Anterior cingulate cortex (tissue), 58 donors: ENCODE results near the gene RSPH1.
"Not testable (repeated sequence)": the region's sequence is repeated elsewhere in the genome, so short reads cannot be mapped to it uniquely, and the experiment has no call there.

Experiments used
- DNase-seq, 58 donors: peaks; one replicate each; lab custom pipeline; 2025; lab: John Stamatoyannopoulos, UW

The RSPH1 gene

DNA sequence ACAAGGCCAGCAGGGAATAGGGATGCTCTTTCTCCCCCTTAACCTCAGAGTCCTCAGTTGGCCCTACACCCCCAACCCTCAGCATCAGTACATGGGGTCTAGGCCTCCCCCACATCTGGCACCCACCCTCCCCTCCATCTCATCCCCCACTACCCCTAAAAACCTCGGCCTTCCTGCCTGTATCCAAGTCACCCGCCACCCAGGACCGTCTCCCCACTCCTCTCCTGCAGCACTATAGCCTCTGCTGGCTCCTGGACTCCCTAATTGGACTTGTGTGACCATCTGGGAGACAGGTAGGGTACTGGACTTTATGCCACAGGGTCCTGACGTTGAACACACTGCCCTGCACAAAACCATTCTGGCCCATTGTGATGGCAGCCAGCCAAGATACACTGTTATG is 6.0 kb downstream of the RSPH1 start:
- no peak for DNase-seq

DNA sequence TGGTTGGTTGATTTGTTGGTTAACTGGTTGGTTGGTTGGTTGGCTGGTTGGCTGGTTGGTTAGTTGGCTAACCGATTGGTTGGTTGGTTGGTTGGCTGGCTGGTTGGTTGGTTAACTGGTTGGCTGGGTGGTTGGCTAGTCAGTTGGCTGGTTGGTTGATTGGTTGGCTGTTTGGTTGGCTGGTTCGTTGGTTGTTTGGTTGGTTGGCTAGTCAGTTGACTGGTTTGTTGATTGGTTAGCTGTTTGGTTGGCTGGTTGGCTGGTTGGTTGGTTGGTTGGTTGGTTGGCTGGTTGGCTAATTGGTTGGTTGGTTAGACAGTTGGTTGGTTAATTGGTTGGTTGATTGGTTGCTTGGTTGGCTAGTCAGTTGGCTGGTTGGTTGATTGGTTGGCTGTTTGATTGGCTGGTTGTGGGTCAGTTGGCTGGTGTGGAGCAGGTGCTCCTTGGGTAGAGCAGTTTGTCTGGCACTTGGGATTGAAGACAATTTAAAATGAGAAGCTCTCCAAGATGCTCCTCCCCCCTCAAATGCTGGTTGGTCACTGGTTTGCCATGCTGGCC is 6.9 kb downstream of the RSPH1 start:
- DNase-seq, result no peak

DNA sequence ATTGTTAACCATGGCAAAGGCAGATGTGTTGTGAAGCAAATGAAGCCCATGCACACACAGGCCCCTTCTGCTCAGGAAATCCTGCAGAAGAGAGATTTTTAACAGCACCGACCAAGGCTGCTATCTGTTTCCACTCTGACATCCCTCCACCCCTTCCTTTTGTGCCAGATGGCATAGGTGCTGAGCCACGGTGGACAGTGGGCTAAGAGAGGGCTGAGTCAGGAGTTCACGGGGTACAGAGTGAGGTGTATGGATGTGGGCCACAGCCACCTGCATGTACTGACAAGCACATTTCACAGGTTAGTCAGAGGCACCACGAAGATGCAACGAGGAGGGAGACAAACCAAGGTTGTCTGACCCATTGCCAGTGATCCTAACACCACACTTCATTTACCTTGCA is 9.5 kb downstream of the RSPH1 start:
- no peak for DNase-seq

DNA sequence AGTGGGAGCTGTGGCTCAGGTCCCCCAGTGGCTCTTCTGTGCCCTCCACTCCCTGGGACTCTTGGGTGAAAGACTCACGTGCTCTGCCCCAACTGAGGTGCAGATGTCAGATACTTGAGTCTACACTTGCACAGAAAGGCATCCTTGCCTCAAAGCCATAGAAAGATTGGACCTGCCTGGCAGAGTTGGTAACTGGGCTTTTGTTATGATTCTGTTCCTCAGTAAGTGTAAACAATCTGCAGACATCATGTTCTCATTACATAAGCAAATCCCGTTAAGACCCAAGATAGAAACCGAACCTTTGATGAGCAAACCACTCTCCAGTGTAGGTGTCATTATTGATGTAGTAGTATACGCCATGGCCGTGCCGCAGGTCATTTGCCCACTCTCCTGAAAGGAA is 10.0 kb downstream of the RSPH1 start:
- DNase-seq, result no peak

DNA sequence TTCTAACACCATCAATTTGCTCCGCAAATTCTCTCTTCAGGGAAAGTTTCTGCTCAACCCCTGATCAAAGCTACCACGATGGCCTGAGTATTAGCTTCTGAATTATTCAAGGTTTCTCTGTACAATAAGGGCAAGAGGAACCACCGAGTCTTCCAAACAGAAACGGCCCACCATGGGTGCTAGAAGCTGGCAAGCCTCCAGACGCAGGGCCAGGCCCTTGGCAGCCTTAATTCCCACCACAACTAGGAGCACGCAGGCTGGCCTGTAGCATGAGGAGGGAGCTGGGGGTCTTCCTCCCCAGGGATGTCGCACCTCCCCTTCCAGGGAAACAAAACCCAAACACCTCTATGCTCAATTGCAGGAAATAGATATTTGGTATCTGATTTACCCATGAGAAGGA is 11.1 kb downstream of the RSPH1 start:
- DNase-seq, result no peak

DNA sequence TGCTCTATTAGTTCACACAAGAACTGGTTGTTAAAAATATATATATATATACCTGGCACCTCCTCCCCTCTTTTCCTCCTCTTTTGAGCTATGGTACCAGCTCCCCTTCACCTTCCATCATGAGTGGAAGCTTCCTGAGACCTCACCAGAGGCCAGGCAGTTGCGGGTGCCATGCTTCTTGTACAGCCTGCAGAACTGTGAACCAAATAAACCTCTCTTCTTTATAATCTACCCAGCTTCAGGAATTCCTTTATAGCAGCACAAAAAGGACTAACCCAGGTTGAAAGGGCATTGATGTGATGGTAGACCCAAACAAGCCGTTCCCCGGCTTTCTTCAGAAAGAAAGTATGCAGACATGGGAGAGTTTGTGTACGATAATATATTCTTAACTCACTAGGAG is 14.9 kb downstream of the RSPH1 start:
- no peak for DNase-seq

DNA sequence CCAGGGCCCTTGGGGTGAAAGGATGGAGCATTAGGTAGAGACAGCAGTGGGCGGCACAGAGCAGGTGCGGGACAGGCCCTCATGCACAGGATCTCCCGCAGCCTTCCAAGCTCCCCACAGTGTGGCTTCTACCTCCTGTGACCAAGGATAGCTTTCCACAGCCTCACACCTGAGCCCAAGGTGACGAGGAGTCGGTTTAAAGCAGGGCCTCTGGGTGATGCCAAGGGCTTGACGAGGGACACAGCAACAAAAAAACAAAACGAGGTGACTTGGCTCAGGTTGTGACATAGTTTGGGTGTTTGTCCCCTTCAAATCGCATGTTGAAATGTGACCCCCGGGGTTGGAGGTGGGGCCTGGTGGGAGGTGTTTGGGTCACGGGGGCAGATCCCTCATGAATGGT is 15.3 kb downstream of the RSPH1 start:
- no peak for DNase-seq

DNA sequence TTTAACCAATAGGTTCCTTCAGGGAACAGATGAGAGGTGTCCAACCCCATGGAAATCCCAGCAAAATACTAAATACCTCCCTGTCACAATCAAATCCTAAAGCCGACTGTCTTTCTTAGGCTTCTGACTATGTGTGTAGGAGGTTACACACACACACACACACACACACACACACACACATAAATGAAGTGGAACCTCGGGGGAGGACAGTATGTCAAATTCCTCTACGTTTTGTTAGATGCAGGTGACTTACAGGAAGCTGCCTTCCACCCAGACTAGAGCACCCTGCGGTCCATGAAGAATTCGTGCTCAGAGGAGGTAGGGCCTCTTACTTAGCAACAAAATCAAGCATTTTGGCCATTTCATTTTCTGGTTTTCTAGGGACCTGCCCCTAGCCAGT is 16.4 kb downstream of the RSPH1 start:
- DNase-seq, result no peak

GRCh38 chr21:42478504-42478903 is 17.5 kb downstream of the RSPH1 start:
- DNase-seq, result no peak

DNA sequence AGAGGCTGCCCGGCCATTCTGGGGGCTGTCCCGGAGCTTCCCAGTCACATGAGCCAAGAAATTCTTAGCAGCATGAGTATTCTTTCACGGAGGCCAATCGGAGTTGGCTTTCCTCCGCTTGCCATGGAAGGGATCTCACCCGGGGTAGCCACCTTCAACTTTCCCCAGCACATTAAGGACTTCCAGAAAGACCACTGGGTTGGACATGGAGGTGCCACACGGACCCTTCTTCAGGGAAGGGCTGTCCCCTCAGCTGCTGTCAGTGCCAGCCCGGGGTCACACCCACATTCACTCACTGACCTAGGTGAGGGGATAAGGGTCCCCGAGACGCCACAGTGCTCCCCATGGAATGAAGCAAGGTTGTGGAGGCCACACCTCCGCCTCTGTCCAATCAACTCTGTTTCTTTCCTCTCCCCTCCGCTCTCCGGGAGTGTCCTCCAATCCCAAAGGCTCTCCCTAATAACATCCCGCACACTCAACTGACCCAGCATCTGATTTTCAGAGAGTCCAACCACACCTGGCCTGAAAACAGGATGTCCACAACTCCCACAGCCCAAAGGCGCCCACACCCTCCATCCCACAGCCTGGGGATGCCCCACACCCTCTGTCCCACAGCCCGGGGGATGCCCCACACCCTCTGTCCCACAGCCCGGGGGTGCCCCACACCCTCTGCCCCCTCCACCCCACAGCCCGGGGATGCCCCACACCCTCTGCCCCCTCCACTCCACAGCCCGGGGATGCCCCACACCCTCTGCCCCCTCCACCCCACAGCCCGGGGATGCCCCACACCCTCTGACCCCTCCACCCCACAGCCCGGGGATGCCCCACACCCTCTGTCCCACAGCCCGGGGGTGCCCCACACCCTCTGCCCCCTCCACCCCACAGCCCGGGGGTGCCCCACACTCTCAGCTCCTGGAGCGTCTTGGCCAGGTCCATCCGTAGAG is 19.4 kb downstream of the RSPH1 start:
- DNase-seq, result no peak

GRCh38 chr21:42475526-42476387 is 20.3 kb downstream of the RSPH1 start:
- DNase-seq, result no peak

- no peak for DNase-seq
Measured at GRCh38 chr21:42475036-42475435, 21.0 kb downstream of the RSPH1 start.

- peak in 1 of 58 donors; percentile 32 for DNase-seq
Measured at GRCh38 chr21:42474043-42474831, 21.8 kb downstream of the RSPH1 start.

DNA sequence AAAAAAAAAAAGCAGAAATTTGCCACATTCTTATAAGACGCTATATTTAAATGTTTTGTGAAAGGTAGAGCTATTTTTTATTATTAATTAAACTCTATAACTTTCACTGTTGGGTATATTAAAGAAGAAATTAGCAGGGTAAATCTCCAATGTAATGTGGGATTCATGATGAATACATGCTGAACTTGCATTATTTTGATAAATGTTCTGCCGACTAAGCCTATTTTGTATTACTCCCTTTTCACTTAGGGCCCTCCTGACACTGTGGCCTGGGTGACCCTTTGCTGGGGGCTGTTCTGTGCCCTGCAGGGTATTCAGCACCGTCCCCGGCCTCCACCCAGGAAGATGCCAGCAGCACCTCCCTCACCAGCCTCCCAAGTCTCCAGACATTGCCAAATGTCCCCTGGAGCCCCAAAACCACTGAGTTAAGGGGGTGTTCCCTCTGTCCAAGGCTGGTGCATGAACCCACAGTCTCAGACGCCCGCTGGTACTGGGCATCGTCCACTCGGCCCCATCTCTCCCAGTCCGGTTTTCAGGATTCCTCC is 22.5 kb downstream of the RSPH1 start:
- no peak for DNase-seq

GRCh38 chr21:42472521-42472920 is 23.5 kb downstream of the RSPH1 start:
- no peak for DNase-seq

GRCh38 chr21:42471716-42472330 is 24.2 kb downstream of the RSPH1 start:
- no peak for DNase-seq

DNA sequence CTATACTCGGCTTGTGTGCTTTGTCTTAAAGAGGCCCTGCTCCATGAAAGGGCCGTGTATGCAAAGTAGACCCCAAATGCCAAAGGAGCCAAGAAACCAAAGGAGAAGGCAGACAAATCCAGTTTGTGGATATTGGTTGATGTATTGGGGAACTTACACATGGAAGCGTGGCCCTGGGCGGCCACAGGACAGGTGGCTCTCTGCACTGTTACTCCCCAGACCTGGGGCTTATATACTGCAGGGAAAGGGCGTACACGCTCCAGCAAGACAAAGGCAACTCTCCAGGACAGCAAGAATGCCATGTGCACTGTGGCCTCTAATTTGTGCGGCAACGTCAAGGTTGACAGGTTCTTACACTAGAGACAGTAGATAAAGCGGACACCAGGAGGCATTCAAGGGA is 24.8 kb downstream of the RSPH1 start:
- DNase-seq, result no peak

DNA sequence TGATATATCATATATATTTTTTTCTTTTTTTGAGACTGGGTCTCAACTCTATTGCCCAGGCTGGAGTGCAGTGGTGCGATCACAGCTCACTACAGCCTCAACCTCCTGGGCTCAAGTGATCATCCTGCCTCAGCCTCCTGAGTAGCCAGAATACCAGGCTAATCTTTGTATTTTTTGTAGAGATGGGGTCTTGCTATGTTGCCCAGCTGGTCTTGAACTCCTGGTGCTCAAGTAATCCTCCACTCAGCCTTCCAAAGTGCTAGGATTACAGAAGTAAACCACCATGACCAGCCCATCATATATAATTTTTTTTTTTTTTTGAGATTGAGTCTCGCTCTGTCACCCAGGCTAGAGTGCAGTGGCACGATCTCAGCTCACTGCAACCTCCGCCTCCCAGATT is 26.3 kb downstream of the RSPH1 start:
- not testable (repeated sequence) for DNase-seq

DNA sequence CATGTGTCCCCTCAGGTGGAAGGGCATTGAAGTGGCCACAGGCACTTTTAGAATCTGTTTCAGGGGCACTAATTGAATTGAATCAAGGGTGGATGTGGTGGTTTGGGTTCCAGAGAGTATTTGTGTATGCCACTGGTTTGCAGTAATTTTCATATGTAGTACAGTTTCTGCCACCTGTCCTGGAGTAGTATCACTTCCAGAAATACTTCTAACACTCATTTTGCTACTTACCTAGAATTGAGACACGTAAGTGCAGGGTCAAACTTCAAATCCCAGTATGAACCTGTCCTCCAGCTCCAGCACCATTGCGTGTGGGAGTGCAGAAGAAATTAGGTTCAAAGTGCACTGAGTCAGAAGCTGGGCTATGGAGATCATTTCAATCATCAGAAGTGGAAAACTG is 26.8 kb downstream of the RSPH1 start:
- no peak for DNase-seq
